NCI-H2171 (cell line): ENCODE data around the gene GAGE2A.
"Not testable (repeated sequence)": the region's sequence is repeated elsewhere in the genome, so short reads cannot be mapped to it uniquely, and the experiment has no call there.

ENCODE experiments used
- DNase-seq: peaks from one replicate; lab custom pipeline; 2025; lab: John Stamatoyannopoulos, UW

Gene GAGE2A

GRCh38 chrX:49589196-49589595 lies at the start of gene GAGE2A:
Gene GAGE2A (plus strand): TSS chrX:49589496. CDS start chrX:49590651, 1,155 bp downstream.
- DNase-seq = not testable (repeated sequence)

DNA sequence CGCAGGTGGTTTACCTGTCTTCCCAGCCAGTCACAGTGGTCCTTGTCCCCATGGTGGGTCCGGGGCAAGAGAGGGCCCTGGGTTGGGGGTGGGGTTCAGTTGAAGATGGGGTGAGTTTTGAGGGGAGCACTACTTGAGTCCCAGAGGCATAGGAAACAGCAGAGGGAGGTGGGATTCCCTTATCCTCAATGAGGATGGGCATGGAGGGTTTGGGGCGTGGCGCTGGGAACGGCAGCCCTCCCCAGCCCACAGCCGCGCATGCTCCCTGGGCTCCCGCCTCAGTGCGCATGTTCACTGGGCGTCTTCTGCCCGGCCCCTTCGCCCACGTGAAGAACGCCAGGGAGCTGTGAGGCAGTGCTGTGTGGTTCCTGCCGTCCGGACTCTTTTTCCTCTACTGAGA lies 47.9 kb upstream of the GAGE2A start, which contains the start of gene GAGE12D:
Gene GAGE12D, plus strand, starts transcription at position 301 of the 400 bp plus-strand sequence. CDS start 1,155 bp downstream, outside the sequence.
- not testable (repeated sequence) for DNase-seq

DNA sequence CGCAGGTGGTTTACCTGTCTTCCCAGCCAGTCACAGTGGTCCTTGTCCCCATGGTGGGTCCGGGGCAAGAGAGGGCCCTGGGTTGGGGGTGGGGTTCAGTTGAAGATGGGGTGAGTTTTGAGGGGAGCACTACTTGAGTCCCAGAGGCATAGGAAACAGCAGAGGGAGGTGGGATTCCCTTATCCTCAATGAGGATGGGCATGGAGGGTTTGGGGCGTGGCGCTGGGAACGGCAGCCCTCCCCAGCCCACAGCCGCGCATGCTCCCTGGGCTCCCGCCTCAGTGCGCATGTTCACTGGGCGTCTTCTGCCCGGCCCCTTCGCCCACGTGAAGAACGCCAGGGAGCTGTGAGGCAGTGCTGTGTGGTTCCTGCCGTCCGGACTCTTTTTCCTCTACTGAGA lies 38.3 kb upstream of the GAGE2A start, which contains the start of gene GAGE12E:
Gene GAGE12E, plus strand, starts transcription at position 301 of the 400 bp plus-strand sequence. CDS start 1,155 bp downstream, outside the sequence.
- not testable (repeated sequence) for DNase-seq

GRCh38 chrX:49560542-49560941 lies 28.8 kb upstream of the GAGE2A start, which contains the start of gene GAGE12F:
Gene GAGE12F (plus strand): TSS chrX:49560842. CDS start chrX:49561997, 1,155 bp downstream.
- DNase-seq = not testable (repeated sequence)

DNA sequence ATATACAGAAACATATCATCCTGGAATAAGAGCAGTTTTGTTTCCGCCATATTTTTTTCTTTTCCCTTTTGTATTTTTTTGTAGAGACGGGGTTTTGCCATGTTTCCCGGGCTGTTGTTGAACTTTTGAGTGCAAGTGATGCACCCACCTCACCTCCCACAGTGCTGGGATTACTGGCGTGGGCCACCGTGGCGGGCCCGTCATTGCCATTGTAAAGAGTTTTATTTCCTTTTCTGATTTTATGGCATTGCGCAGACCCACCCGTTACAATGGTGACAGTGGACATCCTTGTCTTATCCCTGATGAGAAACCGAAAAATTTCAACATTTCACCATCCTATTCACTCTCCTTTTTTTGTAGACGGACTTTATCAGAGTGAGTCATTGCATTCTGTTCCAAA lies 20.6 kb upstream of the GAGE2A start:
- not testable (repeated sequence) for DNase-seq

DNA sequence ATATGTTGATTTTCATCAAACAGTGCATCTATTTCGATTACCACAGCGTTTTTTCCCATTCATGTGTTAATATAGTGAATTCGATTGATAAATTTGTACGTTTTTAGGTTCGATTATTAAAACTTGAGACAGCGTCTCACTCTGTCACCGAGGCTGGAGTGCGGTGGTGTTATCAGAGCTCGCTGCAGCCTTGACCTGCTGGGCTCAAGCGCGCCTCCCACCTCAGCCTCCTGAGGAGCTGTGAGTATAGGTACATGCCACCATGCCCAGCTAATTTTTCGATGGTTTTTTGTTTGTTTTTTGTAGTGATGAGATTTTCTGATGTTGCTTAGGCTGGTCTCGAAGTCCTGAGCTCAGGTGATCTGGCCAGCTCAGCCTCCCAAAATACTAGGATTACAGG lies 20.1 kb upstream of the GAGE2A start:
- DNase-seq = not testable (repeated sequence)

- DNase-seq = not testable (repeated sequence)
Observed at GRCh38 chrX:49570100-49570499, 19.2 kb upstream of the GAGE2A start, which contains the start of gene GAGE12G. Gene GAGE12G (plus strand): TSS chrX:49570400. CDS start chrX:49571555, 1,155 bp downstream.

- not testable (repeated sequence) for DNase-seq
Observed at GRCh38 chrX:49579649-49580048, 9.6 kb upstream of the GAGE2A start, which contains the start of gene GAGE12H. Gene GAGE12H (plus strand): TSS chrX:49579949. CDS start chrX:49581104, 1,155 bp downstream.

DNA sequence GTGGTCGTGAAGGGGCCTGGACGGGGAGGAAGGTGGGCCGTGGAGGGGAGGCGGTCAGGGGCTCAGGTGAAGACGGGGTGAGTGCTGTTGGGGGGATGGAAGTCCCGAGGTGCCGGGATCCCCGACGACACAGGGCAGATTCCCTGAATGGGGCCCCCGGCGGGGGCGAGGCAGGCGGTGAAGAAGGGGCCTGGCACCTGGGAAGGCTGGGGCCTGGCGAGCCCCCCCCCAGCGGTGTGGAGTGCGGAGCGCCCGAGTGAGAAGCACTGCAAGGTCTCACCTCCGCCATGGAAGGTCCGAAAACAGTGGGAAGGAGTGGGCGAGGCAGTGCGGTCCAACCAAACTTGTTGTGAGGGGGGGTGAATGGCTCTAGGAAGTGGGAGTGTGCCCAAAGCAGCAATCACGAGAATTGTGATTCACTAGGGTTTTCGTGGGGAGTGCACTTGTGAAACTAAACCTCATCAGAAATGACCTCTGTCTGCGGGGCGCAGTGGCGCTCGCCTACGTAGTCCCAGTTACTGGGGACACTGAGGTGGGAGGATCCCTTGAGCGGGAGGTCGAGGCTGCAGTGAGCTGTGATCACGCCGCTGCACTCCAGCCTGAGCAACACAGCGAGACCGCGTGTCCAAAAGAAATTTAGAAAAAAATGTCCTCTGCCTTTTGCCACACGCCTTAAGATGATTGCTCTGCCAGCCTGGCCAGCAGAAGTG lies 628 bp downstream of the GAGE2A start:
- not testable (repeated sequence) for DNase-seq

DNA sequence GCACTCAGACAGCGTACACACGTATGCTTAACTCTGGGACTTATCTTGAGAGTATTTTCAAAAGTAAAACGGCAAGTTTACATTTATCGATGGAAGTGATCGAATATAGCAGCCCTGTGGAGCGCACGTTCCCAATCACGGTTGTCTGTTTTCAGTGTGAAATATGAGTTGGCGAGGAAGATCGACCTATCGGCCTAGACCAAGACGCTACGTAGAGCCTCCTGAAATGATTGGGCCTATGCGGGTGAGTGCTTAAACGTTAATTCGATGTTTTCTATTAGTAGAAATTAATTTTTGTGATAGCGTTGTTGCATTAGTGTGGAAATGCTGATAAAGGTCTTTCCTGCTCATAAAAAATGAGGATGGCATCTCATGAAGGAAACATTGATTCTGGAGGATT lies 1.2 kb downstream of the GAGE2A start:
- DNase-seq = not testable (repeated sequence)

- DNase-seq = not testable (repeated sequence)
Observed at GRCh38 chrX:49598720-49599119, 9.4 kb downstream of the GAGE2A start, which contains the start of gene GAGE1. Gene GAGE1 (plus strand): TSS chrX:49599020. CDS start chrX:49600175, 1,155 bp downstream.

DNA sequence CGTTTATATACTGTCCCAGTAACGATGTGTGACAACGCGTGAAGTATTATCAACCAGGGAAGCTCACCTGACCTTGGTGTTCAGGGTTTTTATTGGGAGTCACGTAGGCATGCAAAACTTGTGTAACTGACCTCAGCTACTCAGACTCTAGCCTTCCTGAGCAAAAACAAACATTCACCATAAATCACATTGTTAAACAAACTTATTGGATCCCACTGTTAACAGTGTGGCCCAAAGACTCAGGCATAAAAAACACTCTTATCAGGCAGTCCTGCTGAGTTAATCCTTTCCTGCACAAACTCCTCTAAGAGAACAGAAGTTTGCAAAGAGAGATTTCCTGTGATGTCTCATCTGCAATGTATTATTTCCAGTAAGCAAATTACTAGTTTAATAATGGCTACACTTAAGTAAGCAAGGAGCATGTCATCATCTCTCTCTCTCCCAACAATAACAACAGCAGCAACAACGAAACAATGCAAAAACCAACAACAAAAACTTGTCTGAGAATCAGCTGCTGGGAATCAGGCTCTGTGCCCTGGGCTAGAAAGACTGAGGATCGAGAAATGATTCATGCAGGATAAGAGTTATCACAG lies 21.5 kb downstream of the GAGE2A start:
- no peak for DNase-seq

DNA sequence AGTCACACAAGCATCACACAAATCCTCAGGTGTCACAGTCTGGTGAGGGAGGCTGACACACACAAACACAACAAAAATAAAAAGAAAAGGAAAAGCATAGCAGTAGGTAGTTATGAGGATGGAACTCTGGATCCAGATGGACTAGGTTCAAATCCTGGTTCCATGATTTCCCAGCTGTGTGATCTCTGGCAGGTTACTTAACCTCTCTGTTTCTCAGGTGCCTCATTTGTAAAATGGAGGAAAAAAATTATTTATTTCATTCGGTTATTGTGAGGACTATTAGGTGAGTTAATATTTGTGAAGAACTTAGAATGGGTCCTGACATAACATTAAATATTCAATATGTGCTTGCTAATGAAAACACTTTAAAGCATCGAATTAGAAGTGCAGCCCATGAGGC lies 29.3 kb downstream of the GAGE2A start:
- DNase-seq = no peak

DNA sequence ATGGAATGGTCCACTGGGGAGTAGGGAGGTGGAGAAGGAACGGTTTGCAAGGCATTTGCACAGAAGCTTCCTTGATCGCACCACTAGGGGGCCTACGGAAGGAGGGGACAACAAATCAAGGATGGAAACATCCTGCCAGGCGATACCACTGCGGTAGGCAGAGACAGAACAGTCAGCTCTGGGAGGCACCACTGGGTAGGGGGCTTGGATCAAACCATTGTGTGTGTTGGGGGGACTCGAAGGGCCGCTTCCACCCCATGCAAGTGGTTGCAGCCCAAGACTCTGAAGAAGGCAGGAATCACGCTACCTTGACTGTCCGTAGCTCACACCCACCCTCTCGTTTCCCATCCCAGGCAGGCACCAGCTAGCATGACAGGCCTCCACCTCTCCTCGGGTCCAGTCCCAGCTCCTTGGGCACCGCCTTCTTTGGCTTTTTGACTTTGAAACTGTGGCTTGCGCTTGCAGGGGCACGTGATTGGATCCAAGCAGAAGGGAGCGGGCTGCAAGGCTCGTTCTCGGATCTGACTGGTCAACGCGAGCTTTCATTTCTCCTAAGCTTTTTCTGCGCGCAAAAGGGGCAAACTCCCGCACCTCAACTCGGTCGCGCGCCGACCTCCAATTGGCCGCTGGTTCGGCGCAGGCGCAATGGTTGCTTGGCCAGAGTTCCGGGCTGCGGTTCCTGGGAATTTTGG lies 37.9 kb downstream of the GAGE2A start:
- DNase-seq = no peak

DNA sequence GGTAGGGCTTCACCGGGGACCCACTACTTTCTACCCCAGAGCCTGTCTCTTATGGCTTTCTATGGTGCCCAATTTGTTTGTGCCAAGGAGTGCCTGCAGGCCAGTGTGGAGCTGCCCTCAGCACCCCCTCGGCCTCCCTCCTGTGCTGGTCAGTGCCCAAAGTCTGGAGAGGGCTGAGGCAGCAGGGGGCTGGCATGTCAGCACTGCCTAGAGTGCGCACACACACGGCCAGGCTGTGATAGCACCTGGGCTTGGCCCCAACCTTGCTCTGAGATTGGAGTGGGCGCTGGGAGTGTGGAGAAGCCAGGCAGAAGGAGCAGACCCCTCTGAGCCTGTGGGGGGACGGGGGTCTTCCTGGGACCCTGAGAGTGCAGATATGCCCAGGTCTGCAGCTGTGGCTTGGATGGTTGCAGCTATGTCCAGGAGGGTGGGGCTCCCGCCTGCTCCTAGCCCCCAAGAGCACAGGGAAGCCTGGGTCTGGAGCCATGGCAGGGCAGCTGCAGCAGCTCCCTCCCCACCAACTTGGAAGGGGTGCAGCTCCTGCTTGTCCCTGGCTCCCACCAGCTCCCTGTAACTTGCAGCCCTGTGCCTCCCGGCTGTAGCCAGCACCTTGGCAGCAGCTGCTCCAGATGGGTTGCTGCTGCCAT lies 55.8 kb downstream of the GAGE2A start:
- no peak for DNase-seq
